ENCODE measurements around the gene GUCY1A2.
"Not testable (repeated sequence)": the region's sequence is repeated elsewhere in the genome, so short reads cannot be mapped to it uniquely, and the experiment has no call there.

GUCY1A2 gene, protein sequence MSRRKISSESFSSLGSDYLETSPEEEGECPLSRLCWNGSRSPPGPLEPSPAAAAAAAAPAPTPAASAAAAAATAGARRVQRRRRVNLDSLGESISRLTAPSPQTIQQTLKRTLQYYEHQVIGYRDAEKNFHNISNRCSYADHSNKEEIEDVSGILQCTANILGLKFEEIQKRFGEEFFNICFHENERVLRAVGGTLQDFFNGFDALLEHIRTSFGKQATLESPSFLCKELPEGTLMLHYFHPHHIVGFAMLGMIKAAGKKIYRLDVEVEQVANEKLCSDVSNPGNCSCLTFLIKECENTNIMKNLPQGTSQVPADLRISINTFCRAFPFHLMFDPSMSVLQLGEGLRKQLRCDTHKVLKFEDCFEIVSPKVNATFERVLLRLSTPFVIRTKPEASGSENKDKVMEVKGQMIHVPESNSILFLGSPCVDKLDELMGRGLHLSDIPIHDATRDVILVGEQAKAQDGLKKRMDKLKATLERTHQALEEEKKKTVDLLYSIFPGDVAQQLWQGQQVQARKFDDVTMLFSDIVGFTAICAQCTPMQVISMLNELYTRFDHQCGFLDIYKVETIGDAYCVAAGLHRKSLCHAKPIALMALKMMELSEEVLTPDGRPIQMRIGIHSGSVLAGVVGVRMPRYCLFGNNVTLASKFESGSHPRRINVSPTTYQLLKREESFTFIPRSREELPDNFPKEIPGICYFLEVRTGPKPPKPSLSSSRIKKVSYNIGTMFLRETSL

DNA sequence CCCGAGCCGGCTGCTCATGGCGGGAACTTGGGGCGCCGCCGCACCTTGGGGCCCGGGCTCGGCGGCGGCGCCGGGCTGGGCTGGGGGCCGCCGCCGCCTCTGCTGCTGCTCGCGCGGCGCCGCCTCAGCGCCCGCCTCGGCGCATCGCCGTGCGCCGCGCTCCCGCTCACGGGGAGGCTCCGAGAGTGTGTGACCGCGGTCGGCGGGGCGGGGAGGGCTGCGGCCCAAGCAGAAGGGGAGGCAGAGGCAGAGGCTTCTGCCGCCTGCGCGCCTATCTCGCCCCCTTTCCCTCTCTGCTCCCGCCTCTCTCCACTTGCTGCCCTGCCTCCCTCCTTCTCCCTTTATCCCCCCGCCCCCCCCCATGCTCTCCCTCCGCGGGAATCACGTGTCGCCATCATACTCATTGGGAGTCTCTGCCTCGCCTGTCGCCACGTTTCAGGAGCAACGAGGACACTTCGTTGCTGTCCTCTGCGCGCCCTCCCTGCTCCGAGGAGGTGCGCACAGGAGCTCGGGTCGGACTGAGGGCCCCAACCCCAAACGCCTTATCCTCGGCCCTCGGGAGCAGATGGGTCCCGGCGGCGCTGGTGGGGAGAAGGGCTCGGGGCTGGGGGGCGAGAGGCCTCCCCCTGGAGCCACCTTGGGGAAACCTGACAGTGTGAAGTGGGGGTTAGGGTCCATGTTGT is at the start of gene GUCY1A2:
GUCY1A2 (minus strand) TSS at position 258 of the 683 bp plus-strand sequence. CDS start 421 bp downstream, outside the sequence.
- TF ChIP-seq GATA1 (IDR thresholded peaks at IDR 0.05; ENCODE audit: low read depth, low read length) (no peak), POLR2A (IDR thresholded peaks at IDR 0.05; ENCODE audit: low read length) (no peak)
- DNase-seq, result no peak

DNA sequence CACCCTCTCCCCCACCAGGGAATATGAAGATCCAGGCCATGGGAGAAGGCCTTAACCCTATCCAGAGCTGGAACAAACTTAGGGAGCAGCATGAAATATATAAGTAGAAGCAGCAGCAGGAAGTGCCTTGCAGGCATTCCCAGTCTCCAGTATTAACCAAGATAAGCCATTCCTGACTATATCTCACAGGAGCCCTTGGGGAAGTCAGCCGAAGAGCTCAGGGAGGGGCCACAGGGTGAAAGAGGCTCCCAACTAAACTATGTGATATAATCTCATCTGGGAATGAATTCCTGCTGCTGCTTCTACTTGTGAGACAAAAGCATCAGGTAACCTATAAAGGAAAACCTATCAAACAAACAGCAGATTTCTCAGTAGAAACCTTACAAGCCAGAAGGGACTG is 36.1 kb upstream of the GUCY1A2 start:
- DNase-seq, result no peak
- no peak for TF ChIP-seq POLR2A (IDR thresholded peaks at IDR 0.05; ENCODE audit: low read length)
- no peak for TF ChIP-seq GATA1 (IDR thresholded peaks at IDR 0.05; ENCODE audit: low read depth, low read length)

DNA sequence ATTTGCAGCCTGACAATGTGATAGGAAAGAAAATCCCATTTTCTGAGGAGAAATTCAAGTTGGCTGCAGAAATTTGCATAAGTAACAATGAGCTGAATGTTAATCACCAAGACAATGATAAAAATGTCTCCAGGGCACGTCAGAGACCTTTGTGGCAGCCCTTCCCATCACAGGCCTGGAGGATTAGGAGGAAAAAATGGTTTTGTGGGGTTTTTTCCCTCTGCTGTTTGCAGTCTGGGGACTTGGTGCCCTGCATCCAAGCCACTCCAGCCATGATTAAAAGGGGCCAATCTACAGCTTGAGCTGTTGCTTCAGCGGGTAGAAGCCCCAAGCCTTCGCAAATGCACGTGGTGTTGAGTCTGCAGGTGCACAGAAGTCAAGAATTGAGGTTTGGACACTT is 33.1 kb upstream of the GUCY1A2 start:
- not testable (repeated sequence) for DNase-seq

DNA sequence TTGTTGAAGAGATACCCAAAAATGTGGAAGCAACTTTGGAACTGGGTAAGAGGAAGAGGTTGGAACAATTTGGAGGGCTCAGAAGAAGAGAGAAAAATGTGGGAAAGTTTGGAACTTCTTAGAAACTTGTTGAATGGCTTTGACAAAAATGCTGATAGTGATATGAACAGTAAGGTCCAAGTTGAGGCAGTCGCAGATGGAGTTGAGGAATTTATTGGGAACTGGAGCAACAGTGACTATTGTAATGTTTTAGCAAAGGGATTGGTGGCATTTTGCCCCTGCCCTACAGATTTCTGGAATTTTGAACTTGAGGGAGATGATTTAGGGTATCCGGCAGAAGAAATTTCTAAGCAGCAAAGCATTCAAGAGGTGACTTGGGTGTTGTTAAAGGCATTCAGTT is 32.6 kb upstream of the GUCY1A2 start:
- not testable (repeated sequence) for DNase-seq

DNA sequence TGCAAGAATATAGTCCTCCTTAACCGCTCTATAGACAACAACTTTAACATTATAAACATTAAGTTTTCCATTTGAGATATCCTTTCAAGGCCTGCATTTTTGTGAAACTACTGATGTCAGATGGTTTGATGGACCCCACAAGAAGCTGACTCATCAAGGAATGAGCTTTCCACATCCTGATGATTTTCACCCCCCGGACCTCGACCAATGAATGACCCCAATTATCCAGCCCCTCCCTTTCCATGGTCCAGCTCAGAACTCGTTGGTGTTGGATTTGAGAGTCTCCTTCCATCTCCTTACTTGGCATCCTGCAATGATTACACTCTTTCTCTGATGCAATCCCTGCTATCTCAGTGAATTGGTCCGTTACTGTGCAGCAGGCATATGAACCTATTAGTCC is 31.8 kb upstream of the GUCY1A2 start:
- no peak for TF ChIP-seq POLR2A (IDR thresholded peaks at IDR 0.05; ENCODE audit: low read length)
- no peak for TF ChIP-seq GATA1 (IDR thresholded peaks at IDR 0.05; ENCODE audit: low read depth, low read length)
- no peak for DNase-seq

DNA sequence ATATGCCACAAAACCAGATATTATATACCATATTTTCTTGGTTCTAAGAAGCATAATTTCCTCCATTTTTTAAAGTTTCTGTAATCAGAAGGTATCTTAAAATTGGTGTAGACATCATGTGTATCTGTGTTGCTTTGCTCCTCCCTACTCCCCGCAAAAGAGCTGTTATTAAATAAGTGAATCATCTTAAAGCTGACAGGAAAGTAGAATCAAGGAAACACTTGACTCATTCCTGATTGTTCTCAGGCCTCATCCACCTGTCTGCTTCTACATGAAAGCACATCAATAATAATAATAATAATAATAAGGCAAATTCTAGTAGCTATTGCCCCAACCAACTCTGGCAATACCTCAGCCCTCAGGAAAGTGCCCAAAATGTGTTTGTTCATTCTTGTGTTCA is 26.2 kb upstream of the GUCY1A2 start:
- TF ChIP-seq GATA1 (IDR thresholded peaks at IDR 0.05; ENCODE audit: low read depth, low read length) (no peak), POLR2A (IDR thresholded peaks at IDR 0.05; ENCODE audit: low read length) (no peak)
- no peak for DNase-seq

DNA sequence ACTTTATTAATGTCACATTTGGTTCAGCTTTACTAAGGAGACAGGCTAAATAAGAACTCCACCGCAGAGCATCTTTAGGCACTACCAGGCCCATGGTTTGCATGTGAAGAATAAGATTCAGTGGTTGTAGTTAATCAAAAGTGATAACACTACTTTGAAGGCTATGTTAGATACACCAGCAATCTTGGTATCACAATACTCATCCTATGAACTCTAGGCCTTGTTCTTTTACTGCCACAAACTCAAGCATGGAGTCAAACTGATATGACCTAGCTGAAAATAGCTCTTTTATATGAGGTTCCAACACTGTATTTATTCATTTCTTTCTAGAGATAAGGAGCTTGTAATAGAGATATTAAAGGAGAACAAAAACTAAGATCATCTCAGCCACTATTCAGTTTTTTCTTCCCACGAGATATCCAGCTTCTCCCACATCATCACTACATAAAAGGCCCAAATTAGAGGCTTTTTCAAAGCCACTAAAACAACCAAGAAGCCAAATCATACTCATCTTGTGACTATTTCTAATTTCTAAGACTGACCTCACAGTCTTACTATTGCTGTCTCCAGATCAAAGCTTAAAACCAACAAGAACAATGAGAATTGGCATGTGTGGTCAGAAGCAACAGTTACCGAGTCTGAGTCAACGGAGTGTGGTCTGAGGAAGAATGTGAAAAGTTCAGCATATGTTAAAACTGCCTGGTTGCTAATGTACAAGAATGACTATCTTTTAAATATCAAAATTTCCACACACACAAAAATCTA is 25.1 kb upstream of the GUCY1A2 start:
- no peak for TF ChIP-seq GATA1 (IDR thresholded peaks at IDR 0.05; ENCODE audit: low read depth, low read length)
- no peak for TF ChIP-seq POLR2A (IDR thresholded peaks at IDR 0.05; ENCODE audit: low read length)
- no peak for DNase-seq

DNA sequence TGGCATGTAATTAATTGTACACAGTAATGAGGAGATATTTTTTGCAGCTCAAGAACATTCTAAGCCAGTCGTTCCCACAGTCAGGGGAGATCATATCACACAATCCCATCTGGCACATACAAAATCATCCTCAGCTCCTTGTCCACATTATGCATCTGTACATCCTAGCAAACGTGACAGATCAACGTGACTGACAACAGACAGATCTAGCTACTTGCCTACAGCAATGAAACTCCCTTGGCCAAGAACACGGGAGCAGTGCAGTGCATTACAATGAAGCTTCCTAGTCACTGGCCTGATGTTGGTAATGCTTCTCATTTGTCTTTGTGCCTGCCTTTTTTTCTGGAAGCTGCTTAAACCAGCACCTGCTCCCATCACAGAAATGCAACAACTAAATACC is 24.5 kb upstream of the GUCY1A2 start:
- no peak for TF ChIP-seq GATA1 (IDR thresholded peaks at IDR 0.05; ENCODE audit: low read depth, low read length)
- no peak for TF ChIP-seq POLR2A (IDR thresholded peaks at IDR 0.05; ENCODE audit: low read length)
- DNase-seq, result no peak

DNA sequence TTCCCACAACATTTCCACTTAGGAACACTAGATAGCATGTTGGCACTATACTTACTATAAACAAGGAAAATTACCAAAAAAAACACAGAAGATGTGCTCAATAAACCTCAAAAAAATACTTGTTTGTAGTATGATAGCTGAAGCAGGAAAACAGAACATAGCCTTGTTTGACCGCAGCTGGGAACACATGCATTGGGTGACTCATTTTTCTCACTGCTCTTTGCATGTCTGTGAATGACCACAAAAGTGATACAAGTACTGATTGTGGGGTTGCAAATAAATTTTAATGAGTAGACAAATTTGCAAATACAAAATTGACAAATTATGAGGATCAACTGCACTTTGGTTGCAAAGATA is 22.8 kb upstream of the GUCY1A2 start:
- no peak for TF ChIP-seq POLR2A (IDR thresholded peaks at IDR 0.05; ENCODE audit: low read length)
- TF ChIP-seq GATA1 (IDR thresholded peaks at IDR 0.05; ENCODE audit: low read depth, low read length), result no peak
- DNase-seq, result peak; percentile 3 to 4

DNA sequence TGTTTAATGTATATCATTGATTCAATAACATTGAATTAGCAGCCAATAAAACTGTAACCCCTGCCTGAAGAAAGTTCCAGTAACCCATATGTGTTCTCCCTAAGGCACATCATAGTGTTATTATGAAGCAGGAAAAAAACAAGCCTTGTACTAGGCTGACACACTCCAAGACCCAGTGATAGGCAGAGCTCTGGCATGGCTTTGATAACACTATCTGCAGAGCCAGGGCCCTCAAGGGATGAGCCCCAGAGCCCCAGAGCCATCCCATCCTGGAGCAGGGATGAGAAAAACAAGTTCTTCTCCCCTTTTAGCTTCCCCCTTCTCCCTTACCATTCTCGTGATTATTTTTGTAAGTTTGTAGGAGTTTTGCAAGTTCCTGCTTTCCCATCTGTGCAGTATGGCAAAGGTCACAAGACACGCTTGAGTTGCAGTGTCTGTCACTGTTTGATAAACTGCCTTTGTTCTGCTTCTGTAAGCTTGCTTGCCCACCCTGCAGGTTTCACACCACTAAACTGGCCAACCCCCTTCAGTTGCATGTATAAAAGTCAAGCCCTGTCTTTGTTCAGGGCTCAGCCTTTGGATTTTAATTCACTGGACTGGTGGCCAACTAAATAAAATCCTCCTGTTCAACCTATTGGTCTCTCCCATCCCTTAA is 22.3 kb upstream of the GUCY1A2 start:
- peak; percentile 39 to 67 for DNase-seq
- no peak for TF ChIP-seq GATA1 (IDR thresholded peaks at IDR 0.05; ENCODE audit: low read depth, low read length)
- no peak for TF ChIP-seq POLR2A (IDR thresholded peaks at IDR 0.05; ENCODE audit: low read length)

DNA sequence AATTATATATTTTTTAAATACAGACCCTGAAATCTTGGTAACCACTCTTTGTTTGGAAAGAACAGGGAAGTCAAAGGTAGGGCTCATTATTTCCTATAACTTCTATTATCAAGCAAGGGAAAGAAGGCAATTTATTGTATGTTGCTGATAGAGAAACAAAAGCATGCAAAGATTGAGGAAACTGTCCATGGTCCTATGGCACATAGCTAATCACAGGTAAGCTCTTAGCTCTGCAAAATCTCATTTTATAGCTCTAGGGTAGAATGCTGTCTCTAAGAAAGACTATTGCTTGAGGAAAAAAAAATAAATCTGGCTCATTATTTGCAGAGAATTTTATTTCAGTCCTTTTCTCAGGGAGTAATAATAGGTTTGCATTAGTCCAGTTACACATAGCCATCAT is 7.4 kb upstream of the GUCY1A2 start:
- DNase-seq, result no peak
- TF ChIP-seq POLR2A (IDR thresholded peaks at IDR 0.05; ENCODE audit: low read length), result no peak
- no peak for TF ChIP-seq GATA1 (IDR thresholded peaks at IDR 0.05; ENCODE audit: low read depth, low read length)

DNA sequence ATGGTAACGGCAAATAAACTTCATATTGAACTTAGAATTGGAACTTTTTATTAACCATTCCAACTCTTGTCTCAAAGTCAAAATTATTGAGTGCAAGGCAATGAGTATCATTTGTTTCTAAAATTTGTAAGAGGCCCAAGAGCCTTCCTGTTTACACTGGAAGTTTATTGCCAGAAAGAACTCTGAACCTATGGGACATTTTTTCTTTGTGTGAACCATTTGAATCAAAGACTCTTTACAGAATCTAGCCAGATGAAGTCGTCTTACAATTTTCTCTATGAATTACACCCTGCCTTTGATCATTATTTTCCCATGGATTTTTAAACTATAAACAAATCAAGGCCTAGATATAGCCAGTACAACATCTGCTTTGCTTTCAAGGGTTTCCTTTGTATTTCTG is 2.3 kb upstream of the GUCY1A2 start:
- TF ChIP-seq GATA1 (IDR thresholded peaks at IDR 0.05; ENCODE audit: low read depth, low read length) (no peak), POLR2A (IDR thresholded peaks at IDR 0.05; ENCODE audit: low read length) (no peak)
- DNase-seq, result no peak

DNA sequence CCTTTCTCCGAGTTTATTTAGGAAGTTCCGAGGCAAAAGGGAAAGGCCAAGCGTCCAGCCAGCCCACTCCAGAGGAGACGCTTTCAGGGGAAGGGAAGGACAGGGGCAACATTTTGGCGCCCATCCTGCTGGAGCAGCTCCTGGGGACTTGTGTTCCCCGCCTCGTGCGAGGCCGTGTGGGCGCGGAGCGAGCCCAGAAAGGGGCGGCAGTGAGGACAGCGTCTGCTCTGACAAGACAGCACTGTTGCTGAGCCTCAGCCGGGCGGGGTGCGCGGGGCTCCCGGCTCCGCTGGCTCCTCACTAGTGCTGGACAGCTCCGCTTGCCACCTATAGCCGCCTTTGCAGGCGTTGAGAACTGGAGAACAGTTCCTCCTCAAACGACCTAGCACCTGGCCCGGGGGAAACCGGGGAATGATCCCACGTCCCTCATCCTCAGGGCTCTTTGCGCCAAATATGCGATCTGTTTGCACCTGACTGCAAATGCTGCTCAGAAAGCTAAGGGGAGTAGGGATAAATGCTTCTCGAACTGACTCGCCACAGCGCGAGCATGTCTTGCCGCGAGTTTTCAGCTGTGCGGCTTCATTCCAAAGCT is 722 bp upstream of the GUCY1A2 start:
- DNase-seq, result peak; percentile 9 to 32

More for the DNA sequence above, 722 bp upstream of the GUCY1A2 start:
- TF ChIP-seq GATA1 (IDR thresholded peaks at IDR 0.05; ENCODE audit: low read depth, low read length) (no peak), POLR2A (IDR thresholded peaks at IDR 0.05; ENCODE audit: low read length) (no peak)

Data from erythroblast (primary cell).